Endodermal cell (in vitro differentiated cells): Measurements from ENCODE around the gene SLX4IP. TPM values are rescaled to one million over a fixed set of nuclear protein-coding genes. Genes with fewer than 3 reads are reported as not detected.

Experiments used
- DNase-seq: peaks from one replicate; pipeline ENCODE4 v3.0.0-alpha.2; 2017
- H3K27ac ChIP-seq: 2 replicates; pipeline ENCODE4 v1.5.1; 2013; ENCODE audit warnings: mild to moderate bottlenecking, low read depth, low read length, moderate library complexity
- H3K27me3 ChIP-seq: 2 replicates; pipeline ENCODE4 v1.6.1; 2013; ENCODE audit warnings: mild to moderate bottlenecking, low read length, moderate library complexity; ENCODE audit not compliant: insufficient read depth, control insufficient read depth, poor library complexity, severe bottlenecking
- H3K36me3 ChIP-seq: 2 replicates; pipeline ENCODE4 v1.7.0; 2013; ENCODE audit warnings: mild to moderate bottlenecking, low read length, moderate library complexity; ENCODE audit not compliant: control insufficient read depth, insufficient read depth
- H3K4me1 ChIP-seq: one replicate; pipeline ENCODE4 v1.7.0; 2013; ENCODE audit warnings: low read length; ENCODE audit not compliant: control insufficient read depth, insufficient read depth
- H3K4me3 ChIP-seq: 2 replicates; pipeline ENCODE4 v1.5.1; 2013; ENCODE audit warnings: mild to moderate bottlenecking, low read length, moderate library complexity
- H3K9ac ChIP-seq: 2 replicates; pipeline ENCODE4 v1.6.1; 2013; ENCODE audit warnings: mild to moderate bottlenecking, low read length, moderate library complexity; ENCODE audit not compliant: poor library complexity, severe bottlenecking; ENCODE audit errors: extremely low read depth
- H3K9me3 ChIP-seq: 2 replicates; pipeline ENCODE4 v1.6.1; 2013; ENCODE audit warnings: mild to moderate bottlenecking, low read length, moderate library complexity; ENCODE audit not compliant: control insufficient read depth
- H3K27ac Mint-ChIP-seq: 2 replicates; pipeline ENCODE4 v1.8.0; 2020; ENCODE audit warnings: mixed read lengths
- H3K27me3 Mint-ChIP-seq: 2 replicates; pipeline ENCODE4 v1.8.0; 2021; ENCODE audit warnings: mild to moderate bottlenecking, mixed read lengths; ENCODE audit not compliant: insufficient read depth
- H3K36me3 Mint-ChIP-seq: 2 replicates; pipeline ENCODE4 v1.8.0; 2020; ENCODE audit warnings: low read depth, mixed read lengths
- H3K4me1 Mint-ChIP-seq: 2 replicates; pipeline ENCODE4 v1.8.0; 2020; ENCODE audit warnings: mixed read lengths
- H3K4me3 Mint-ChIP-seq: 2 replicates; pipeline ENCODE4 v1.8.0; 2020; ENCODE audit warnings: mild to moderate bottlenecking, moderate library complexity, mixed read lengths
- H3K9me3 Mint-ChIP-seq: 2 replicates; pipeline ENCODE4 v1.8.0; 2020; ENCODE audit warnings: mild to moderate bottlenecking, mixed read lengths
- CTCF ChIP-seq: fragments of 200-600 bp; sonication (generic); conservative IDR thresholded peaks from 2 replicates; pipeline ENCODE4 v1.5.0; 2021; ENCODE audit warnings: antibody characterized with exemption, mild to moderate bottlenecking
- WGBS, 2 experiments: methylation state at CpG; one replicate each; pipeline versions ENCODE4 v1.1.5 to v1.1.7; 2013; ENCODE audit warnings: missing lambda C conversion rate in 2 of 2, mixed read lengths in 1 of 2; ENCODE audit not compliant: insufficient coverage in 1 of 2, insufficient read length in 1 of 2; 5-methylcytosine and 5-hydroxymethylcytosine counted together
- total RNA-seq, 2 donors: library from RNA; stranded (reverse); fragmentation: NEBNext Ultra II Directional in 1 of 2; extraction: Animal tissue kit (Norgen Biotek cat#: 25700) in 1 of 2; gene quantifications; 2 replicates in 1 of 2; 3 replicates in 1 of 2; pipeline ENCODE4 v1.2.1, GENCODE V29; 2021

SLX4IP gene
- total RNA-seq, 2 donors from 2014 or later = 9.2 to 9.5 TPM

- Histone ChIP-seq H3K27me3 (peaks cover 78% of the 10 kb centered on the region), H3K4me3 (no peak overlapping the region), H3K27ac (peak overlapping the region; percentile 22), H3K9me3 (no peaks in the 10 kb centered on the region), H3K4me1 (peaks cover 4% of the 10 kb centered on the region), H3K9ac (no peak overlapping the region), H3K36me3 (no peaks in the 10 kb centered on the region)
- H3K9me3 Mint-ChIP-seq = peaks cover 5% of the 10 kb centered on the region
- H3K4me1 Mint-ChIP-seq = peaks cover 51% of the 10 kb centered on the region
- WGBS, 2 experiments = 80 to 95% methylated on average over 1 of the region's 1 CpG
- DNase-seq = no peak
- peaks cover 60% of the 10 kb centered on the region for H3K36me3 Mint-ChIP-seq
- no peak overlapping the region for H3K4me3 Mint-ChIP-seq
- no peak for TF ChIP-seq CTCF
- H3K27ac Mint-ChIP-seq = no peak overlapping the region
- H3K27me3 Mint-ChIP-seq = peaks cover 77% of the 10 kb centered on the region
These were observed 222.3 kb downstream of the SLX4IP start for GRCh38 chr20:10657453-10657852.

GRCh38 chr20:10658051-10658823 is 223.1 kb downstream of the SLX4IP start:
- Mint-ChIP-seq H3K27ac (no peak overlapping the region), H3K4me1 (peaks cover 50% of the 10 kb centered on the region), H3K36me3 (peaks cover 60% of the 10 kb centered on the region), H3K4me3 (no peak overlapping the region), H3K27me3 (peaks cover 77% of the 10 kb centered on the region), H3K9me3 (peaks cover 5% of the 10 kb centered on the region)
- DNase-seq = no peak
- Histone ChIP-seq H3K9me3 (no peaks in the 10 kb centered on the region), H3K9ac (no peak overlapping the region), H3K4me1 (peaks cover 7% of the 10 kb centered on the region), H3K4me3 (no peak overlapping the region), H3K27me3 (peaks cover 77% of the 10 kb centered on the region), H3K27ac (peak overlapping the region; percentile 22), H3K36me3 (no peaks in the 10 kb centered on the region)
- WGBS, 2 experiments = 93 to 100% methylated on average over 8 to 13 of the region's 13 CpGs
- TF ChIP-seq CTCF = no peak

GRCh38 chr20:10658876-10659632 is 223.9 kb downstream of the SLX4IP start:
- H3K9ac ChIP-seq = no peak overlapping the region
- no peak overlapping the region for H3K4me3 Mint-ChIP-seq
- no peak overlapping the region for H3K27ac Mint-ChIP-seq
- peaks cover 53% of the 10 kb centered on the region for H3K4me1 Mint-ChIP-seq
- H3K36me3 ChIP-seq = no peaks in the 10 kb centered on the region
- H3K27ac ChIP-seq = no peak overlapping the region
- H3K27me3 ChIP-seq = peaks cover 73% of the 10 kb centered on the region
- peak; percentile 9 for DNase-seq
- TF ChIP-seq CTCF = no peak
- H3K9me3 Mint-ChIP-seq = peaks cover 5% of the 10 kb centered on the region
- WGBS, 2 experiments = 85 to 94% methylated on average over 3 to 5 of the region's 5 CpGs
- H3K9me3 ChIP-seq = no peaks in the 10 kb centered on the region
- peaks cover 75% of the 10 kb centered on the region for H3K27me3 Mint-ChIP-seq
- H3K4me3 ChIP-seq = no peak overlapping the region
- H3K36me3 Mint-ChIP-seq = peaks cover 62% of the 10 kb centered on the region
- H3K4me1 ChIP-seq = peaks cover 7% of the 10 kb centered on the region
